ENCODE data around the gene IGF2R.
"Not testable (repeated sequence)": the region's sequence is repeated elsewhere in the genome, so short reads cannot be mapped to it uniquely, and the experiment has no call there.

IGF2R gene

DNA sequence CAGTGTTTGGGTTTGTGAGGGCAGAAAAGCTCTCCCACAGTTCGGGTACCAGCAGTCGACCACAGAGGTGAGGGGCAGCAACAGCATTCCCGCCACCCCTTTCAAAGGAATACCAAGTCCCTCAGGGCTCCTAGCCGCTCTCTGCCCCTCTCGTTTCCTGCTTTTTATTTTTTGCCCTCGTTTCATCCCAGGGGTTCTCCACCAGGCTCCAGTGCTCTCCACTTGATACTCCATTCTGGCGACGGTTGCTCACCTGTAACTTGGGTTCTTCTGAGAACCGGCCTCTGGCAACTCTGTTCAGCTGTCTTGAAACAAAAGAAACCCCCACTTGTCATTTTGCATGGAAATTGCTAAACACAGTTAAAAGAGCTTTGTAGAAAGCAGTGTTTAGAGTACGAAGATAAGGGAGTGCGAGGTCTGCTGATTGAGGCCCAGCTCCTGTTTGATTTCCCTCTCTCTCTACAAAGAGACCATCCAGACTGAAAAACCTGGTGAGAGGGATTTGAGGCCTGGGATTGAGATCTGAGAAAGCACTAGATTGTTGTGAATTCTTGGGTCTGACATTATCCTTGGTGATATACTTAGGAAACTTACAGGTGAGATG is 28.7 kb downstream of the IGF2R start:
- DNase-seq = no peak

DNA sequence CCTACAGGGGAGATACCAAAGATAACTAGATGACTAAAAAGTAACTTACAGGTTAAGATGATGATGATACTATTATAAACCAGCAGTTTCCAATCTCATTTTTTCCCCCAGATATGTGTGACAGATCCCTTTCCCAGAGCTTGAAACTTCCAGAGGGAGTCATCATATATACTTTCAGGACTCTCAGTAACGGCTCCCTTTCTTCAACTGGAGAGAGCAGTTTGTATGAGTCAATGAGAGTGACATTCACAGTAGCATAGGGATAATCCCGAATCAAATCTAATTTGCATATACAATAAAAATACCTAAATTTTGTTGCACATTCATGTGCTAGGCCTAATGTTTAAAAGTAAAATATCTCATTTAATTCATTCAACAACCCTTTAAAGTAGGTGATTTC is 29.7 kb downstream of the IGF2R start:
- no peak for DNase-seq

DNA sequence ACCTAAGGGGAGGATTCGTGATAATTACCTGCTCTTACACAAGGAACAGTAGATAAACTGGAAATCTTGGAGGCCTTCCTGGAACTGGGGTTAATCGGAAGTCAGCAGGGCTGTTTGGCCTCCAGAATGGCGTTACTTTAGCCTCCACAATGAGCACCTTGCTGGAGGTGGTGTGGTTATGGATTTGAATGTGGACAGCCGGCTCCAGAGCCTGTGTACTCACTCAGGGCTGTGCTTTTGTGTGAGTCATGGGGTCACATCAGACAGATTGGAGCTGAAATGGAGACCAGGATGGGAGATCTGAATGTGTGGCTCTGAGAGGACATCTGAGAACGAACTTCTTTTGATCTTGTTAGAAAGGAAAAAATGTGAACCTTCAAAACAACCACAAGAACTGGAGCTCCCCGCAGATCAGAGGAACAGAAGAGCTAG is 30.4 kb downstream of the IGF2R start:
- no peak for DNase-seq

DNA sequence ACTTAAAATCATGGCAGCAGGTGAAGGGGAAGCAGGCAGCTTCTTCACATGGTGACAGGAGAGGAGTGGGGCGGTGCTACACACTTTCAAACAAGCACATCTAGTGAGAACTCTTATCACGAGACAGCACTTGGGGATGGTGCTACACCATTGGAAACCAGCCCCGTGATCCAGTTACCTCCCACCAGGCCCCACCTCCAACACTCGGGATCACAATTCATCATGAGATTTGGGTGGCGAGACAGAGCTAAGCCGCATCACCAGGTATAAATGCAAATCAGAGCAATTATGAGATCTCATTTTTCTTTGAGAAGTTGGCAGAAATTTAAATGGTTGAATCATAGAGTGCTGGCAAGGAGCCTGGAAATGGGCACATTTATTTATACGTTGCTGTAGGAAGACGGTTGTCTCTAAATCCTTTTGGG is 31.4 kb downstream of the IGF2R start:
- DNase-seq = no peak

DNA sequence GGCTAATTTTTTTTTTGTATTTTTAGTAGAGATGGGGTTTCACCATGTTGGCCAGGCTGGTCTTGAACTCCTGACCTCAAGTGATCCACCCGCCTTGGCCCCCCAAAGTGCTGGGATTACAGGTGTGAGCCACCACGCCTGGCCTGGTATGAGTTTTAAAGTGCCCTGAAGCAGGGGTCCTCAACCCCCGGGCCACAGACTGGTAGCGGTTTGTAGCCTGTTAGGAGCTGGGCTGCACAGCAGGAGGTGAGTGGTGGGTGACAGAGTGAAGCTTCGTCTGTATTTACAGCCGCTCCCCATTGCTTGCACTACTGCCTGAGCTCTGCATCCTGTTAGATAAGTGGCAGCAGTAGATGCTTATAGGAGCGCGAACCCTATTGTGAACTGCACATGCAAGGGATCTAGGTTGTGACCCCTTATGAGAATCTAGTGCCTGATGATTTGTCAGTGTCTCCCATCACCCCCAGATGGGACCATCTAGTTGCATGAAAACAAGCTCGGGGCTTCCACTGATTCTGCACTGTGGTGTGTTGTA is 32.1 kb downstream of the IGF2R start:
- not testable (repeated sequence) for DNase-seq

DNA sequence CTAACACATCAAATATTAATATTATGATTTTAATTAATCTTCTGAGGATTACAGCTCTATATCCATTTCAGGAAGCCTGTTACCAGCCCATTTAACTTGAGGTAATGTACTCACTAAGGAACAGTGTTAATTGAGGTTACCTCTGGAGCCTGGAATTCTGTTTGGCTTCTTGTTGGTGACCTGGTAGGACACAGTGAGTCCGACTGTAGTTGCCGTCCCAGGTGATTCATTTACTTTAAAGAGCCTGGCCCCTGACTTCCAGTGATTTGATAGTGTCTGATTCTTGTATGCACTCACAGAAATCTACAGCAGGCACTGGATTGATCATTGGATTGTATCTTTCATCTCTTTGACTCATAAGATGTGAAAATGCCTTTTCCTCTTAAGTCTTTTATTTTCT is 34.0 kb downstream of the IGF2R start:
- no peak for DNase-seq

DNA sequence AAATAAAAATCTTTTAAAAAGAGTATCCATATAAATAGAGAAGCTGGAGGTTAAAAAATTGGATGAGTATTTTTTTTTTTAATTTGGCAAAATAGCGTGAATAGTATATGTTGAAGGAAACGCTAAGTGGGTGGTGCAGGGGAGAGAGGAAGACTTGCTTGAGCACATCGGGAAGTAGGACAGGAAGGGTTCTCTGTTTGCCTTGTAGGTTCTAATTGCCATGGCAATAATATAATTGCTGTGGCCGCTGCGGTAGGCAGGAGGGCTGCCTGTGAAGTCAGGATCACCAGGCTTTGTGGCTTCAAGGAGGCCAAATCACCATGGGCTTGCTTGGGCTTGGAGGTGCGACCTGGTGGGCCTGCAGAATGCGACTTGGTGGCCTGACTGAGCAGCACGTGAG is 35.1 kb downstream of the IGF2R start:
- DNase-seq = no peak

DNA sequence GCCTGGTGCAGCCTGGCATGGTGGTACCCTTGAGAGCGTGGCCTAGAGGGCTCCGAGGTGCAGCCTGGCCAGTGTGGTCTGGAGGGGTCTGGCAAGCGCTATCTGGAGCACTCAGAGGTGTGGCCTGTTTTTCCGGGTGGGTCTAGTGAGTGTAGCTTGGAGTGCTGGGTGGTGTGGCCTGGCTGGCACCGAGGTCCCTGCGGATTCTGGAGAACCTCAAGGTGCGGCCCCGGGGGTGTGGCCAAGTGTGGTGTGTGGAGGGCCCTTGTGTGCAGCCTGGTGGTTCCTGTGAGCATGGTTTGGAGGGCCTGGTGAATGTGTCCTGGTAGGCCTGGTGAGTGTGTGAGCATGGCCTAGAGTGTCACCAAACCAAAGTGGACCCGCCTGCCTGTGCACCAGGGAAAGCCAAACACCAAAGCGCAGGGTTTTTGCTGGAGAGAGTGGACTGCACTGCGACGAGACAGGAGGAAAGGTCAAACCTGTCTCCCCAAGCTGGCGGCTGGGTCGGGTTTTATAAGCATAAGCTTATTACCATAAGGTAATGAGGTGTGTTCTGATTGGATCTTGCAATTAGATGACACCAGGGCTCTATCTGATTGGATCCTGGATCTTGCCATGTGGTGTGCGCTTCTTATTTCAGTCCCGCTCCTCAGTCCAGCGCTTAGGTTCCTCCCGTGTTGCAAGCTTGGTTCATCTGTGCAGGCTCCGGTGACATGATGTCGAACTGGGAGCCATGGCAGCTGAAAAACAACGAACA is 35.7 kb downstream of the IGF2R start:
- DNase-seq = no peak

DNA sequence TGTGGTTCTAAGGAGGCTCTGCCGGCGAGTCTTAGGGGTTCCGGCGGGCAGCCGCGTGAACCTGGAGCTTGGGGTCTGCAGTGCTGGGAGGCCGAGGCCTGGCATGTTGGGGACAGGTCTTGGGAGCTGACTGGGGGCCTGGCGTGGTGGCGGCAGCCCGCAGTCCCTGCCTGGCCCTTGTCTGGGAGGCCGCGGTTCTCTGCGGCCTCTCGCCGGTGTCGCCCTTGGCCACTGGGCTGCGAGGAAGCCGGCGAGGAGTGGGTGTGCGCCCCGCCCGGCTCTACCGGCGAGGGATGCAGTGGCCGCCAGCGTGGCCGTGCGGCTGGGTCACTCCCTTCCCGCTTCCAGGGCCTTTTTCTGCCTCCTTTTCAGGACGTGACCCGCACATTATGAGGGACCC is 36.3 kb downstream of the IGF2R start:
- no peak for DNase-seq

DNA sequence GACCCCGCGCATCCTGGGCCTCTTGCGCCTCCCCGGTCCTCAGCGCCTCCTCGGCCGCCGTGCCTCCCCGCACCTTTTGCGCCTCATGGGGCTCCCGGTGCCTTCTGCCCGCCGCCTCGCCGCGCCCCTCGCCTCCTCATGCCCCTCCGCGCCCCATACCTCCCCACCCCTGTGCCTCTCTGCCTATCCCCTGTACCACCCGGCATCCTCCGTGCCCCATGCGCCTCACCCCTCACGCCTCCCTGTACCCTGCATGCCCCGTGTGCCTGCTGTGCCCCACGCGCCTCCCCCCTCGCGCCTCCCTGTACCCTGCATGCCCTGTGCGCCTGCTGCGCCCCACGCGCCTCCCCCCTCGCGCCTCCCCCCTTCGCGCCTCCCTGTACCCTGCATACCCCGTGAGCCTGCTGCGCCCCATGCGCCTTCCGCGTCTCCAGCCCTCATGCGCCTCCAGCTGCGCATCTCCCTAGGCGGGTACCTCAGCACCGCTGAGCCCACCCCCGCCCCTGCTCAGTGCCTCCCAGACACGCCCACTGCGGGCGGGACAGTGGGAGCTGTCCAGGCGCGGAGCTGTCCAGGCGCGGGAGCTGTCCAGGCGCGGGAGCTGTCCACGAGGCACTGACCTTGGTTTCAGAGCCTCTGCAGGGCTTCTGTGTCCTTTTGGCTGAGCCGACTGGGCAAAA is 37.1 kb downstream of the IGF2R start:
- no peak for DNase-seq

DNA sequence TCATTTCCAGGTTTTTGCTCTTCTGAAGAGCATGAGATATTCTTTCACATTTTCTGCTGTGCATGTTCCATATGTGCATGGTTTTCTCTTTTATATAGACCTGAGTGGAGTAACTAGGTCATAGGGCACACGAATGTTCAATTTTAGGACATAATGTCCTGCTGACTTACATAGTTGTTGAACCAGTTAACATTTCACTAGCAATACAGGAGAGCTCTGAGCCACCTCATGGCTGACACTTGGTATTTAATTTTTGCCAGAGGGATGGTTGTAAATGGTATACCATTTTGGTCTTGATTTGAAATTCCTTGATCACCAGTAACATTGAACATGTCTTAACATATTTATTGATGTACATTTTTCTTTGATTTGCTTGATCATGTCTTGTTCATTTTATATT is 38.3 kb downstream of the IGF2R start:
- no peak for DNase-seq

DNA sequence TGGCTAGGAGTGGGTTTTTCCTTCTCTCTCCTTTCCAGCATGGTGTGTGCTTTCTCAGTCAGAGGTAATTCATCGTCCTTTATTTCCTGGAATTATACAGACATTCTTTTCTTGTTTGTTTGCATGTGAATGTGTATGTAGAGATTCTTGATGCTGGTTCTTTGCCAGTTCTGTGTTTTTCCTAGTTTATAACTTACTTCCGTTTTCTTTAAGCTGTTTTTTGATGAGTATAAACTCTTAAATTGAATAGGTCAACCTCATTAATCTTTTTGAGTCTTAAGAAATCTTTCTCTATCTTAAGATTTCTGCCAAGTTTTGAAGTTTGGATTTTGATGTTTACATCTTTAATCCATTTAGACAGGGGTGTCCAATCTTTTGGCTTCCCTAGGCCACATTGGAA is 38.7 kb downstream of the IGF2R start:
- no peak for DNase-seq

DNA sequence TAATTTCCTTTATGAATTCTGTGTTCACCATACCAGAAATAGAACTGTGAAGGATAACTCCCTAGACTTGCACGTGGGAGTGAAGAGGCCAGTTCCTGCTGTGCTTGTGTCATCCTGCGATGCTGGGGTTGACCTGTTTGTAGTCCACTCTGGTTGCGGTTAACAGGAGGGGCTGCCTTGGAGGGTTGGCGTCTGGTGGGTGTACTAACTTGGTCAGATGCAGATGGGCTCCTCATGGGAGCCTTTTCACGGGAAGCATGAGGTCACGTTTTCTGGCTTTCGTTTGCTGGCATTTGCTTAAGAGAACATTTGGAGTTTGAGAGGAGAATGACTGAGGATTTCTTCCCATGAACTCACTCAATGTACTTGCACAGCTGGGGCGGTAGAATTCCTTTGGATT is 41.2 kb downstream of the IGF2R start:
- DNase-seq = no peak

DNA sequence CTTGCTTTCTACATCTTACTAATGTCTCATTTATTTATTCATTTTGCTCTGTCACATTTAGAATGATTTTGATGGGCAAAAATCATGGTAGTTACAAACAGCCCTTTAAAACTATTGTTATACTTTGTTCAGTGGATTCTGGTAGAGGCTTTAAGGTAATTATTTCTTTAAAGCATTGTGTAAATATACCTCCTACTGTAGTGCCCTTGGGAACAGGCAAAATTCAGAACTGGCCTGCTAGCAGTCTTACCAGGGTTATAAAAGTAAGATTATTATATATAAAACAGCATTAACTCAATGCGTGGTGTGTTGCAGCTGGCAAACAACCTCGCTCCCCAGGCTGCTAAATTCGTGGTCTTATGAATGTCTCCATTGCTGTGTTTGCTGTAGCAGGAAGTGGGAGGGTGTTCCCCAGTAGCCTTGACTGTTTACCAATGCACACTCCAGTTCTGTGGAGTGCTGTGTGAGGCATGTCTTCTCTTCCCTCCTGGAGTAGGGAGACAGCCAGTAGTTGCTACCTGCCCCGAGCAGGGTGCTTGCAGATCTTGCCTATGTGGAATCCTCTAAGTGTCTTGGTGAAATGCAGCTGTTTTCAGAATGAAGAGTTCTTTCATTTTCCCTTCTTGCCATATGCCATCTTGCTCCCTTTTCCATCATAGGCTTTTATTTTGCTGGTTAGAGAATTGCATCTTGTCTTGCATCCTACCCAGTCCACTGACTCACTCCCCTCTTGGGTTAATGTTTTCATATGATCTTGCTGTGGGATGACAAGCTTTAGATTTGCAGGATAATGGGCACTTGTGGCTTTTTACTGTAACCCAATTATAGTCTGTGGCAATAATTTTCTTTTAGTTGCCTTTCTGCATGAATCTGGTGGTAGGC is 45.3 kb downstream of the IGF2R start:
- no peak for DNase-seq

DNA sequence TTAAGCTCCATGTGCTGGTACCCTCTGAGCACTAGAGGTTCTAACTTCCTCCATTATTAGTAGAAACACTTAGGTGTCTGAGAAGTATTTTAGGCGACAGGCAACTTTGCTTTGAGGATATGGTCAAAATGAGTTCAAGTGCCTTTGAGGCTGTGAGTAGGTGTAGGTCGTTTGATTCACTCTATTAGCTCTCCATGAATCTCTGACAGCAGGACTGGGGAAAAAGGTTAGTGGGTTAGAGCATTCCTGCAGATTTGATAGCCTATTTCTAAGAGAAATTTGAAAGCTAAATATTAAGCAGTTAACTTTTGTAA is 45.9 kb downstream of the IGF2R start:
- DNase-seq = no peak

DNA sequence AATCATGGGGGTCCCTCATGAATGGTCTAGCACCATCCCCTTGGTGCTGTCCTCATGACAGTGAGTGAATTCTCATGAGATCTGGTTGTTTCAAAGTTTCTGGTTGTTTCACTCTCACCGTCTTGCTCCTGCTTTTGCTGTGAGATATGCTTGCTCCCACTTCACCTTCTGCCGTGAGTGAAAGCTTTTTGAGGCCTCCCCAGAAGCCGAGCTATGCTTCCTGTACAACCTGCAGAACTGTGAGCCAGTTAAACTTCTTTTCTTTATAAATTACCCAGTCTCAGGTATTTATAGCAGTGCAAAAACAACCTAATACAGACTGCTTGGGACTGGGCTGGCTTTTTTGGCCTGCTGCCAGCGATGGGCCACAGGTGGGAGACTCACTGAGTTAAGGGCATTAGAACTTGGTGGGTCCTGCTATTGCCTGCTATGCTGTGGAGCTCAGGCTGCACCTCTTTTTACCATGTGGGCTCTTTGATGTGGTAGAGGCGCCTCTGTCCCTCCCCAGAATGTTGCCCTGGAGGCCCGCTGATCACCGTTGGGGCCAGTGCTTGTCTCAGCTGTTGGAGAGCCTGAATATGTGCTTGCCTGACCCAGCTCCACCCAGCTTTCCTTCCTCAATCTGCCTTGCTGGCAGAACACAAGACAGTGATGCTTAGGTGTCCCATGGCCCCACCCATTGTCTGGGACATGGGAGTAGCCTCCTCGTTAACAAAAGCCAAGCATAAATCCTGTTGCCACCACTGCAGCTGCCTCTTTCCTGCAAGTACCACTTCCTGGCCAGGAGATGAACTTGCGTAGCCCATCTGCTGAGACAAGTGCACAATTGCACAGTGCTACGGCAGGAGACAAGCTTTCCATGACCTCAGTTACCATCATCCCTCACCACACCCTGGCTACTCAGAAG is 47.1 kb downstream of the IGF2R start:
- no peak for DNase-seq

DNA sequence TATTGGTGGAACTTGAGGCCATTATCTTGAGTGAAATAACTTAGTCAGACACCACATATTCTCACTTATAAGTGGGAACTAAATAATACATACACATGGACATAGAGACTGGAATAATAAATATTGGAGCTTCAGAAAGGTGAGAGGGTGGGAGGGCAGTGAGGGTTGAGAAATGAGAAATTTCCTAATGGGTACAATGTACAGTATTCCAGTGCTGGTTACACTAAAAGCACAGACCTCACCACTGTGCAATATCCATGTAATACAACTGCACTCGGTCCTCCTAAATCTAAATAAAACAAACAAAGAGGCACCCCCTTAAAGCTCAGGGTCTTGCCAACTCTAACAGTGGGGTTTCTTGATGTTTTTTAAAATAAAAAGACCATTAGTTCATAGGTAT is 53.2 kb downstream of the IGF2R start:
- no peak for DNase-seq

DNA sequence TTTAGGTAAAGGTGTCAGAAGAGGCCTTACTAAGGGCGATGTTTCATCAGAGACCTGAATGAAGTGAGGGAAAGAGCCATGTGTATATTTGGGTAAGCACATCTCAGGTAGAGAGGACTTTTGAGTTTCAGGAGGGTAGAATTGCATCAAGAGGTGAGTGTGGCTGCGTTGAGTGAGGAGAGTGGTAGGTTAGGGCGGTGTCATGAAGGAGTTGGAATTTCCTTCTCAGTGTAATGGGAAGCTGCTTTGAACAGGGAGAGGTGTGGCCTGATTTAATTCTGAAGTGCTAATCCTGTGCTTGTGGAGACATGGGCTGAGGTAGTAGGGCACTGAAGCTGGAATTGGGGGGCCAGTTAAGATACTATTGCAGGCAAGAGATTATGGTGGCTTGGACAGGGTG is 53.9 kb downstream of the IGF2R start:
- DNase-seq = no peak

DNA sequence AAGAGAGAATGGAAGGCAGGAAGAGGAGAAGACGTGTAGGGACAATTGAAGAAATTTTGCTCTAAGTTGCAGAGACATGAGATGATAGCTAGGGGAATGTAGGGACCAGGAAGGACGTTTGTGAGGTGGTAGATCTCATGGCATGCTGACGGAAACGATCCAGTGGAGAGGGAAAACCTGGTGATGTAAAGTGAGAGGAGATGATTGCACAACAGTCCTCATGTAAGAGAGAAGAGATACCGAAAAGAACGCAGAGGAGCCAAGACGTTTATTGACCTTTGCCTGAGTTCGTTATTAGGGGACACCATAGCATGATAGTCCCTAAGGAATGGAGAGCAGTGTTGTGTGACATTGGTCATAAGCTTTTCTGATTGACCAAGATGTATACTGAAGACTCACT is 55.3 kb downstream of the IGF2R start:
- DNase-seq = no peak

DNA sequence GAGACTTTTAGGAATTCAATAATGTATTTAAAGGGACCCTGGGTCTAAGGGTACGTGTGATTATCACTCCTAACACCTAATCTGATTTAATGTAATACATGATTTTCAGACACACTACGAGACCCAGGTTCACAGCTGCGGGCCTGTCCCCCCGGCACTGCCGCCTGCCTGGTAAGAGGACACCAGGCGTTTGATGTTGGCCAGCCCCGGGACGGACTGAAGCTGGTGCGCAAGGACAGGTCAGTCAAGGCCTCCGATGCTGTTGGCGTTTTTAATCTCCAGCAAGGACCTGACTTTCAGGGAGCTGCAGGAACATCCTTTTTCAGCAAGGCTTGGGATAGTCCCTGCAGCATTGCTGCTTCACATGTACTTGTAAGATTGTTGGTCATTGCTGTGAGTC is 58.2 kb downstream of the IGF2R start:
- no peak for DNase-seq

DNA sequence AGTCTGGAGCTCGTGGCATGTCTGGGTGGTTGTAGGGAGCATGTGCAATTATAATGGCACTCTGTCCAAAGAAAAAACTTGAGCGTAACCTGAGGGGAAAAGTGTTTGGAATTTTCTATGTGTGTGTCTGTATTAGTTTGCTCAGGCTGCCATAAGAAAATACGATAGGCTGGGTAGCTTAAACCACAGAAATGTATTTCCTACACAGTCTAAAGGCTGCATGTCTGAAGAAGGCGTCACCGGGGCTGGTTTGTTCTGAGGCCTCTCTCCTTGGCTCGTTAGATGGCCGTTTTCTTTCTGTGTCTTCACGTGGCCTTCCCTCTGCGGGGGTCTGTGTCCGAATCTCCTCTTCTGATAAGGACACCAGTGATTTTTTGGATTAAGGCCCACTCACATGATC is 59.0 kb downstream of the IGF2R start:
- no peak for DNase-seq

All from GF-D8 (cell line).